Upper lobe of right lung (tissue), 1 donor: ENCODE results near the gene HELZ2. TPM values are rescaled to one million over a fixed set of nuclear protein-coding genes. Genes with fewer than 3 reads are reported as not detected.

Experiments
- ATAC-seq: fragments of 200-7000 bp; cut with Tn5 transposase; one replicate; pipeline ENCODE4 v1.9.1; 2020; ENCODE audit warnings: mild to moderate bottlenecking, moderate library complexity
- DNase-seq: peaks from one replicate; pipeline ENCODE4 v3.0.0-alpha.2; 2020
- H3K27ac ChIP-seq: fragments of 200-600 bp; one replicate; pipeline ENCODE4 v1.8.0; 2022
- H3K27me3 ChIP-seq: fragments of 200-600 bp; one replicate; pipeline ENCODE4 v1.8.0; 2022; ENCODE audit warnings: mild to moderate bottlenecking
- H3K36me3 ChIP-seq: fragments of 200-600 bp; one replicate; pipeline ENCODE4 v1.8.0; 2022
- H3K4me1 ChIP-seq: fragments of 200-600 bp; one replicate; pipeline ENCODE4 v1.8.0; 2022
- H3K4me3 ChIP-seq: fragments of 200-600 bp; one replicate; pipeline ENCODE4 v1.8.0; 2022; ENCODE audit warnings: mild to moderate bottlenecking
- H3K9me3 ChIP-seq: fragments of 200-600 bp; one replicate; pipeline ENCODE4 v1.8.0; 2022
- CTCF ChIP-seq: fragments of 200-600 bp; IDR thresholded peaks from one replicate; pipeline ENCODE4 v1.8.0; 2022; ENCODE audit warnings: antibody characterized with exemption
- intact Hi-C: fragments of 100-400 bp; cut with DNase I; formaldehyde crosslinking; loops from one replicate; pipeline ENCODE4 v1.11.0; 2022
- total RNA-seq: library from RNA; stranded (reverse); fragmentation: NEBNext Ultra II Directional; extraction: Animal tissue kit (Norgen Biotek cat#: 25700); gene quantifications from one replicate; pipeline ENCODE4 v1.2.1, GENCODE V29; 2021
- donor health status: DM: no; HTN: yes; CAD: no; lungs with severe emphysema.

The HELZ2 gene
- total RNA-seq, 1 donor from 2014 or later: 53.3 TPM

- Histone ChIP-seq H3K27me3 (no peaks in the 10 kb centered on the region), H3K27ac (no peak overlapping the region), H3K4me1 (no peaks in the 10 kb centered on the region), H3K9me3 (no peaks in the 10 kb centered on the region), H3K36me3 (peaks cover 44% of the 10 kb centered on the region), H3K4me3 (no peak overlapping the region)
- intact Hi-C loops: no loop called here
- ATAC-seq (no peak), DNase-seq (no peak)
- TF ChIP-seq CTCF: no peak
Measured at GRCh38 chr20:63589261-63590217, 15.5 kb upstream of the HELZ2 start.

GRCh38 chr20:63588641-63589041 is 14.6 kb upstream of the HELZ2 start:
- TF ChIP-seq CTCF: no peak
- H3K4me1 ChIP-seq: no peaks in the 10 kb centered on the region
- H3K27me3 ChIP-seq: no peaks in the 10 kb centered on the region
- no peak for DNase-seq
- H3K9me3 ChIP-seq: no peaks in the 10 kb centered on the region
- H3K36me3 ChIP-seq: peaks cover 44% of the 10 kb centered on the region
- intact Hi-C loops: no loop called here
- H3K4me3 ChIP-seq: no peak overlapping the region
- ATAC-seq: no peak
- no peak overlapping the region for H3K27ac ChIP-seq

- no peaks in the 10 kb centered on the region for H3K9me3 ChIP-seq
- DNase-seq: no peak
- intact Hi-C loops: no loop called here
Measured at GRCh38 chr20:63587776-63588591, 13.9 kb upstream of the HELZ2 start.

GRCh38 chr20:63587256-63587655 is 13.2 kb upstream of the HELZ2 start:
- ATAC-seq: no peak
- no peaks in the 10 kb centered on the region for H3K27me3 ChIP-seq
- H3K4me1 ChIP-seq: no peaks in the 10 kb centered on the region
- H3K27ac ChIP-seq: no peak overlapping the region
- intact Hi-C loops: no loop called here
- no peak for DNase-seq
- no peak for TF ChIP-seq CTCF
- H3K9me3 ChIP-seq: no peaks in the 10 kb centered on the region
- no peak overlapping the region for H3K4me3 ChIP-seq
- peaks cover 33% of the 10 kb centered on the region for H3K36me3 ChIP-seq

More at GRCh38 chr20:63587776-63588591, 13.9 kb upstream of the HELZ2 start:
- no peaks in the 10 kb centered on the region for H3K4me1 ChIP-seq
- TF ChIP-seq CTCF: no peak
- no peak overlapping the region for H3K4me3 ChIP-seq
- ATAC-seq: no peak
- no peak overlapping the region for H3K27ac ChIP-seq
- no peaks in the 10 kb centered on the region for H3K27me3 ChIP-seq
- peaks cover 40% of the 10 kb centered on the region for H3K36me3 ChIP-seq

GRCh38 chr20:63586797-63587196 is 12.8 kb upstream of the HELZ2 start:
- DNase-seq (no peak), ATAC-seq (no peak)
- no peaks in the 10 kb centered on the region for H3K27me3 ChIP-seq
- peaks cover 28% of the 10 kb centered on the region for H3K36me3 ChIP-seq
- H3K4me3 ChIP-seq: no peak overlapping the region
- intact Hi-C loops: no loop called here
- TF ChIP-seq CTCF: no peak
- H3K9me3 ChIP-seq: no peaks in the 10 kb centered on the region
- H3K4me1 ChIP-seq: no peaks in the 10 kb centered on the region
- H3K27ac ChIP-seq: no peak overlapping the region
